Panc1 (cell line): ENCODE data around the gene LRMDA. TPM values are rescaled to one million over a fixed set of nuclear protein-coding genes. Genes with fewer than 3 reads are reported as not detected.

Experiments
- ATAC-seq: fragments of 200-7000 bp; cut with Tn5 transposase; 2 replicates; pipeline ENCODE4 v1.9.1; 2020; ENCODE audit warnings: mild to moderate bottlenecking, moderate library complexity
- BruUV-seq: library from RNA; stranded (reverse); fragments of 400-500 nt; replicated peaks from 2 replicates; lab custom pipeline; 2021; lab: Mats Ljungman, UMichigan
- CTCF ChIA-PET: fragments of 300-600 bp; sonication (Branson Sonifier 250); formaldehyde crosslinking; loops from one replicate; lab custom pipeline; 2022; ENCODE audit warnings: antibody characterized with exemption; lab: Charles Lee
- POLR2A ChIA-PET: fragments of 300-600 bp; sonication (Branson Sonifier 250); formaldehyde crosslinking; loops from one replicate; lab custom pipeline; 2022; ENCODE audit warnings: antibody characterized with exemption; lab: Charles Lee
- DNase-seq: peaks from one replicate; pipeline ENCODE4 v3.0.0-alpha.2; 2010; ENCODE audit warnings: low read depth, low spot score
- H3K27ac ChIP-seq: 2 replicates; pipeline ENCODE4 v1.5.1; 2011; ENCODE audit warnings: mild to moderate bottlenecking, low read length, inconsistent platforms
- H3K27me3 ChIP-seq: fragments of 200-500 bp; sonication (Bioruptor generic); 2 replicates; pipeline ENCODE4 v1.6.0; 2014; ENCODE audit warnings: low read length, inconsistent platforms; ENCODE audit not compliant: control insufficient read depth, insufficient read depth
- H3K36me3 ChIP-seq: fragments of 200-500 bp; sonication (Bioruptor generic); 2 replicates; pipeline ENCODE4 v1.5.1; 2014; ENCODE audit warnings: inconsistent platforms, mild to moderate bottlenecking, low read length, moderate library complexity; ENCODE audit not compliant: control insufficient read depth, insufficient read depth
- H3K4me1 ChIP-seq: 2 replicates; pipeline ENCODE4 v1.5.1; 2011; ENCODE audit warnings: inconsistent platforms, mild to moderate bottlenecking, low read length, moderate library complexity; ENCODE audit not compliant: control insufficient read depth, insufficient read depth
- H3K4me3 ChIP-seq, 2 experiments: 2 replicates each; pipeline ENCODE4 v1.5.1; 2011 to 2012; ENCODE audit warnings: low read depth in 2 of 2, low read length in 2 of 2, mild to moderate bottlenecking in 2 of 2, inconsistent platforms in 1 of 2, moderate library complexity in 1 of 2
- H3K9me3 ChIP-seq: fragments of 200-500 bp; sonication (Bioruptor generic); 2 replicates; pipeline ENCODE4 v1.5.1; 2014; ENCODE audit warnings: low read depth, mild to moderate bottlenecking, inconsistent platforms, low read length, moderate library complexity; ENCODE audit not compliant: control insufficient read depth, insufficient read depth
- CTCF ChIP-seq: fragments of 450-650 bp; IDR thresholded peaks from 2 replicates; pipeline ENCODE4 v1.5.1; 2017; ENCODE audit warnings: mild to moderate bottlenecking
- POLR2AphosphoS5 ChIP-seq: IDR thresholded peaks from 2 replicates; pipeline ENCODE4 v1.6.1; 2012; ENCODE audit warnings: mild to moderate bottlenecking, low read depth, low read length, moderate library complexity
- REST ChIP-seq, 2 experiments: IDR thresholded peaks; 2 replicates each; pipeline ENCODE4 v1.6.1; 2011 to 2012; ENCODE audit warnings: low read depth in 2 of 2, control low read depth in 1 of 2, low read length in 1 of 2, mild to moderate bottlenecking in 1 of 2, moderate library complexity in 1 of 2; ENCODE audit not compliant: insufficient read depth in 1 of 2
- SIN3A ChIP-seq: IDR thresholded peaks from 2 replicates; pipeline ENCODE4 v1.6.1; 2012; ENCODE audit warnings: low read depth, mild to moderate bottlenecking, low read length, moderate library complexity, borderline replicate concordance; ENCODE audit not compliant: insufficient read depth
- TCF7L2 ChIP-seq: IDR thresholded peaks from 2 replicates; pipeline ENCODE4 v1.6.1; 2011; ENCODE audit warnings: mild to moderate bottlenecking, low read depth, low read length, inconsistent platforms
- in situ Hi-C: cut with HindIII; loops from 2 replicates; pipeline ENCODE4 v1.10.0; 2016; ENCODE audit warnings: low sequenced_read_pairs, low pct_unique_long_range_greater_than_20kb
- intact Hi-C: fragments of 100-400 bp; cut with micrococcal nuclease; formaldehyde crosslinking; loops from one replicate; pipeline ENCODE4 v1.10.0; 2022; ENCODE audit not compliant: unreplicated experiment
- total RNA-seq: library from RNA; stranded (reverse); gene quantifications from one replicate; pipeline ENCODE4 v1.2.1, GENCODE V29; 2021; ENCODE audit not compliant: unreplicated experiment

LRMDA gene
- total RNA-seq, 1 experiment from 2014 or later, result 1.2 TPM

GRCh38 chr10:76287856-76288255 is 856.4 kb downstream of the LRMDA start:
- Histone ChIP-seq H3K4me3 (no peak overlapping the region), H3K4me1 (no peaks in the 10 kb centered on the region), H3K9me3 (no peaks in the 10 kb centered on the region), H3K27ac (no peak overlapping the region), H3K27me3 (no peaks in the 10 kb centered on the region), H3K36me3 (no peaks in the 10 kb centered on the region)
- no TSS peak for BruUV-seq
- TF ChIP-seq REST (IDR thresholded peaks at IDR 0.05; ENCODE audit: insufficient read depth in 1 of 2, low read depth in 2 of 2, low read length in 1 of 2) (no peak), CTCF (no peak), SIN3A (no peak), TCF7L2 (no peak), POLR2AphosphoS5 (no peak)
- DNase-seq, result no peak
- ChIA-PET POLR2A (no interaction called here), CTCF (no interaction called here)
- no peak for ATAC-seq
- in situ Hi-C loops, result no loop called here
- intact Hi-C loops, result no loop called here

- ATAC-seq, result no peak
- no peak for DNase-seq
- no TSS peak for BruUV-seq
- Histone ChIP-seq H3K27me3 (peaks cover 6% of the 10 kb centered on the region; the same call in 1 of the 2 replicates), H3K27ac (no peak overlapping the region), H3K4me3 (no peak overlapping the region), H3K4me1 (no peaks in the 10 kb centered on the region), H3K9me3 (no peaks in the 10 kb centered on the region), H3K36me3 (no peaks in the 10 kb centered on the region)
- POLR2A ChIA-PET, result no interaction called here
- intact Hi-C loops, result no loop called here
- TF ChIP-seq REST (IDR thresholded peaks at IDR 0.05; ENCODE audit: insufficient read depth in 1 of 2, low read depth in 2 of 2, low read length in 1 of 2) (no peak), TCF7L2 (no peak), CTCF (no peak), POLR2AphosphoS5 (no peak), SIN3A (no peak)
- in situ Hi-C loops, result no loop called here
- CTCF ChIA-PET, result no interaction called here
Measured at GRCh38 chr10:76291175-76291574, 859.8 kb downstream of the LRMDA start.
